ENCODE measurements around the gene FGF9. TPM values are rescaled to one million over a fixed set of nuclear protein-coding genes. Genes with fewer than 3 reads are reported as not detected.

Gene FGF9
- total RNA-seq, 1 experiment from 2014 or later, result 1.5 TPM

DNA sequence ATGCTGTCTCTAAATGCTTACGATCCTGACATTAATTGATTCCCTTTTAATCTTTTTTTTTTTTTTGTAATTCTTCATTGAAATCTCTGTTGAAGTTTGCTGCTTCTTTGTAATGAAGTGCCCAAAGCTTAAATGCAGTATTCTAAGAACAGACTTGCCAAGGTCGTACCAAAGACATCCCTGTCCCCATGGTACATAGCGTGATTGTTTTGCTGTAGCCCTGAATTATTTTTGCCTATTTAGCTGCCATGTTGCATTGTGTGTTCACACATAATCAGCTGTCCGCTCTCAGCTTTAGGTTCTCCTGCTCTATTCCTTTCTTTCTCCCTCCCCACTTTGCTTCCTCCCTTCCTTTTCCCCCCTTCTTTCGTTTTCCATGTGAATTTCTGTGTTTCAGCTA is 21.1 kb downstream of the FGF9 start:
- no peak overlapping the region for H2AFZ ChIP-seq (ENCODE audit: low read depth, low read length, poor library complexity, severe bottlenecking)
- ChIA-PET CTCF (no interaction called here), POLR2A (no interaction called here)

More for the DNA sequence above, 21.1 kb downstream of the FGF9 start:
- Histone ChIP-seq H3K4me2 (ENCODE audit: low read length) (no peak overlapping the region), H3K4me1 (ENCODE audit: control insufficient read depth in 1 of 2, insufficient read depth in 2 of 2, low read length in 2 of 2) (no peaks in the 10 kb centered on the region), H3K27ac (ENCODE audit: low read depth, low read length) (no peak overlapping the region), H3K27me3 (ENCODE audit: insufficient read depth, low read length) (no peaks in the 10 kb centered on the region), H3K36me3 (ENCODE audit: control insufficient read depth in 1 of 2, insufficient read depth in 2 of 2, low read length in 2 of 2) (no peaks in the 10 kb centered on the region), H4K20me1 (ENCODE audit: insufficient read depth) (no peaks in the 10 kb centered on the region; the same call in 1 of the 2 replicates), H3K4me3 (replicated peaks in 1 of 2; ENCODE audit: low read depth in 1 of 2, low read length in 2 of 2) (no peak overlapping the region), H3K9ac (ENCODE audit: low read length) (no peak overlapping the region), H3K9me2 (ENCODE audit: insufficient read depth) (no peaks in the 10 kb centered on the region), H3K79me2 (ENCODE audit: insufficient read depth, low read length) (no peaks in the 10 kb centered on the region), H3K9me3 (ENCODE audit: control insufficient read depth in 1 of 2, insufficient read depth in 1 of 2, low read depth in 1 of 2, low read length in 2 of 2) (no peaks in the 10 kb centered on the region)
- no peak for DNase-seq (ENCODE audit: low read depth, low spot score)
- TF ChIP-seq CEBPB (IDR thresholded peaks at IDR 0.05; ENCODE audit: low read depth), result no peak
- no peak for TF ChIP-seq JUND (IDR thresholded peaks at IDR 0.05)
- no peak for TF ChIP-seq ZNF274 (IDR thresholded peaks at IDR 0.05; ENCODE audit: low read depth, low read length)
- no peak for TF ChIP-seq EZH2 (IDR thresholded peaks at IDR 0.05)
- no peak for TF ChIP-seq POLR2A (IDR thresholded peaks at IDR 0.05; ENCODE audit: borderline replicate concordance, extremely low read depth, insufficient read depth, insufficient read length)
- no peak for TF ChIP-seq SIN3A (IDR thresholded peaks at IDR 0.05; ENCODE audit: low read depth)
- no peak for TF ChIP-seq EZH2phosphoT487 (IDR thresholded peaks at IDR 0.05; ENCODE audit: borderline replicate concordance)
- TF ChIP-seq POLR2AphosphoS5 (IDR thresholded peaks at IDR 0.05; ENCODE audit: low read depth, low read length), result no peak
- no peak for TF ChIP-seq ZFX (IDR thresholded peaks at IDR 0.05)
- no peak for TF ChIP-seq TCF7L2 (IDR thresholded peaks at IDR 0.05; ENCODE audit: borderline replicate concordance, extremely low read depth, insufficient read depth, insufficient read length)
- TF ChIP-seq ELF1 (IDR thresholded peaks at IDR 0.05; ENCODE audit: borderline replicate concordance, low read depth), result no peak
- no peak for TF ChIP-seq SP1 (IDR thresholded peaks at IDR 0.05; ENCODE audit: low read depth)
- TF ChIP-seq FOSL1 (IDR thresholded peaks at IDR 0.05; ENCODE audit: low read depth), result no peak
- TF ChIP-seq RAD21 (IDR thresholded peaks at IDR 0.05; ENCODE audit: low read depth), result no peak
- TF ChIP-seq, protein P1, sequence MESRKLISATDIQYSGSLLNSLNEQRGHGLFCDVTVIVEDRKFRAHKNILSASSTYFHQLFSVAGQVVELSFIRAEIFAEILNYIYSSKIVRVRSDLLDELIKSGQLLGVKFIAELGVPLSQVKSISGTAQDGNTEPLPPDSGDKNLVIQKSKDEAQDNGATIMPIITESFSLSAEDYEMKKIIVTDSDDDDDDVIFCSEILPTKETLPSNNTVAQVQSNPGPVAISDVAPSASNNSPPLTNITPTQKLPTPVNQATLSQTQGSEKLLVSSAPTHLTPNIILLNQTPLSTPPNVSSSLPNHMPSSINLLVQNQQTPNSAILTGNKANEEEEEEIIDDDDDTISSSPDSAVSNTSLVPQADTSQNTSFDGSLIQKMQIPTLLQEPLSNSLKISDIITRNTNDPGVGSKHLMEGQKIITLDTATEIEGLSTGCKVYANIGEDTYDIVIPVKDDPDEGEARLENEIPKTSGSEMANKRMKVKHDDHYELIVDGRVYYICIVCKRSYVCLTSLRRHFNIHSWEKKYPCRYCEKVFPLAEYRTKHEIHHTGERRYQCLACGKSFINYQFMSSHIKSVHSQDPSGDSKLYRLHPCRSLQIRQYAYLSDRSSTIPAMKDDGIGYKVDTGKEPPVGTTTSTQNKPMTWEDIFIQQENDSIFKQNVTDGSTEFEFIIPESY (IDR thresholded peaks at IDR 0.05; ENCODE audit: extremely low read depth, insufficient replicate concordance, low read length), result no peak
- TF ChIP-seq, protein P2, sequence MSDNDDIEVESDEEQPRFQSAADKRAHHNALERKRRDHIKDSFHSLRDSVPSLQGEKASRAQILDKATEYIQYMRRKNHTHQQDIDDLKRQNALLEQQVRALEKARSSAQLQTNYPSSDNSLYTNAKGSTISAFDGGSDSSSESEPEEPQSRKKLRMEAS (IDR thresholded peaks at IDR 0.05), result no peak
- no peak for TF ChIP-seq EGR1 (IDR thresholded peaks at IDR 0.05; ENCODE audit: low read depth)
- ATAC-seq, result no peak
- RAD21 ChIA-PET (ENCODE audit: low non-redundant PET in 1 of 2, low total read pairs in 2 of 2, uncharacterized antibody in 2 of 2, unreplicated experiment in 2 of 2), result no interaction called here
- intact Hi-C loops (cut with micrococcal nuclease), result no loop called here
- BruUV-seq (replicated peaks), result no TSS peak
